Left renal cortex interstitium (tissue), 4 donors: Measurements from ENCODE around the gene EDEM1. TPM values are rescaled to one million over a fixed set of nuclear protein-coding genes. Genes with fewer than 3 reads are reported as not detected.

Source experiments
- DNase-seq, 4 donors: peaks; one replicate each; pipeline ENCODE4 v3.0.0-alpha.2; 2013; ENCODE audit warnings: low read depth in 4 of 4, low spot score in 2 of 4, missing footprints in 1 of 4
- polyA plus RNA-seq, 4 donors: library from polyadenylated mRNA; unstranded; fragments of 120-200 nt; gene quantifications; one replicate each; pipeline ENCODE4 v1.2.1, GENCODE V29; 2013; ENCODE audit not compliant: insufficient read length in 4 of 4

EDEM1 gene
- polyA plus RNA-seq, 4 donors, result 15.2 to 24.0 (median 18.8) TPM

GRCh38 chr3:5264093-5264600, 76.6 kb downstream of the EDEM1 start:
- no peak for DNase-seq

GRCh38 chr3:5264896-5265770, 77.6 kb downstream of the EDEM1 start:
- no peak for DNase-seq

- no peak for DNase-seq
Measured at GRCh38 chr3:5267252-5267651, 79.7 kb downstream of the EDEM1 start.

- DNase-seq, result no peak
Measured at GRCh38 chr3:5267889-5268288, 80.4 kb downstream of the EDEM1 start.

Other genes with a start within 250 kb of the EDEM1 start
- gene BHLHE40, start 208.3 kb upstream of the EDEM1 start, polyA plus RNA-seq, result 10 to 100 TPM; 21.8 to 32.5 (median 26.5) TPM
- 10 to 100 TPM; 65.8 to 76.4 (median 73.1) TPM for gene ARL8B, start 65.4 kb upstream of the EDEM1 start, polyA plus RNA-seq